Loucy (cell line): ENCODE data around the gene CEP41.

ENCODE experiments used
- EZH2phosphoT487 ChIP-seq: fragments of 200-600 bp; IDR thresholded peaks from 2 replicates; pipeline ENCODE4 v1.6.1; 2018; ENCODE audit warnings: antibody characterized with exemption, mild to moderate bottlenecking, moderate library complexity, borderline replicate concordance
- TF ChIP-seq, protein P1 (sequence below): fragments of 200-600 bp; sonication (generic); conservative IDR thresholded peaks from 2 replicates; pipeline ENCODE4 v1.5.1; 2014; ENCODE audit warnings: mild to moderate bottlenecking, antibody characterized with exemption, low read length

DNA sequence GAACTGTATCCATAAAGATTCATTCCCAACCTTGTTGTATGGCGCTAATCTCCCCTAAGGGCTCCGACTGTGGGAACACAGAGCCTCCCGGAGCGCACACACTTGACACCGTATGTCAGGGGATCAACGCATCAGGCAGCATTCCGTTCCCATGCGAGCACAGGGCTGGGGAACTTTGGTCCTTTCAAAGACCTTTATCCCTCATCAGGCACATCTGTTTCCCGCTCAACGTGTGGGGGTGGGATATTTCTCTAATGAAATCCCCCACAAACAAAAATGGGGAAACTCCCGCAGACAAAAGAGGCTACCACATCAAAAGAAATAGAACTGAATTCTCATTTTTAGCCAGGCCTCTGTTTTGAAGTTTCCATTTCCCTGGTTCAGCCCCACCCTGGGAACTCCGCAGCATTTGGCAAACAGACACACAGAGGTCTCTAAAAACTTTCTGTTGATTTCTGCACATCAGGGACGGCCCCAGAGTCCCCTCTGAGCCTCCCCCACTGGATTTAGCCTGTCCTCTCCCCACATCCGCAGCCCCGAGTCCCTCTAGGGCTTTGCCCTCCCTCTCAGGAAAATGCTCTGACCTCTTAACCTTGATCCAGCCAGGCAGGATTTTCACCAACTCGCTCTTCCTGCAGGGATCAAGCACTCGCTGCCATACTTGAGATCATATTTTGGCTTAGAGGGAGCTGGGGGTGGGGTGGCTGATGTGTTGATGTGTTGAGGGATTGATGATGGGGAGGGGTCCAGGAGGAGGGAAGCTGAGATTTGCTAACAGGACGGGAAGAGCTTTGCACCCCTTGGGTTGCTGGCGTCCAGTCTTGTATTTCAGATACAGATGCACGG, 89.6 kb downstream of the CEP41 start:
- TF ChIP-seq, protein P1, sequence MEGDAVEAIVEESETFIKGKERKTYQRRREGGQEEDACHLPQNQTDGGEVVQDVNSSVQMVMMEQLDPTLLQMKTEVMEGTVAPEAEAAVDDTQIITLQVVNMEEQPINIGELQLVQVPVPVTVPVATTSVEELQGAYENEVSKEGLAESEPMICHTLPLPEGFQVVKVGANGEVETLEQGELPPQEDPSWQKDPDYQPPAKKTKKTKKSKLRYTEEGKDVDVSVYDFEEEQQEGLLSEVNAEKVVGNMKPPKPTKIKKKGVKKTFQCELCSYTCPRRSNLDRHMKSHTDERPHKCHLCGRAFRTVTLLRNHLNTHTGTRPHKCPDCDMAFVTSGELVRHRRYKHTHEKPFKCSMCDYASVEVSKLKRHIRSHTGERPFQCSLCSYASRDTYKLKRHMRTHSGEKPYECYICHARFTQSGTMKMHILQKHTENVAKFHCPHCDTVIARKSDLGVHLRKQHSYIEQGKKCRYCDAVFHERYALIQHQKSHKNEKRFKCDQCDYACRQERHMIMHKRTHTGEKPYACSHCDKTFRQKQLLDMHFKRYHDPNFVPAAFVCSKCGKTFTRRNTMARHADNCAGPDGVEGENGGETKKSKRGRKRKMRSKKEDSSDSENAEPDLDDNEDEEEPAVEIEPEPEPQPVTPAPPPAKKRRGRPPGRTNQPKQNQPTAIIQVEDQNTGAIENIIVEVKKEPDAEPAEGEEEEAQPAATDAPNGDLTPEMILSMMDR: no peak
- no peak for TF ChIP-seq EZH2phosphoT487
